ENCODE data around the gene RBFA.
"Not testable (repeated sequence)": the region's sequence is repeated elsewhere in the genome, so short reads cannot be mapped to it uniquely, and the experiment has no call there.

Gene RBFA

GRCh38 chr18:80034068-80034851, at the start of gene RBFA:
TSS of gene RBFA (plus strand) at chr18:80034434. CDS start at chr18:80034496, 62 bp downstream.
- DNase-seq = peak; percentile 99

GRCh38 chr18:79985172-79985571, 49.1 kb upstream of the RBFA start:
- no peak for DNase-seq

GRCh38 chr18:79986726-79987125, 47.5 kb upstream of the RBFA start:
- DNase-seq = no peak

GRCh38 chr18:79987566-79987965, 46.7 kb upstream of the RBFA start:
- no peak for DNase-seq

GRCh38 chr18:79988071-79988450, 46.2 kb upstream of the RBFA start:
- DNase-seq = peak; percentile 63

GRCh38 chr18:79988451-79989194, 45.6 kb upstream of the RBFA start, which contains the start of gene TXNL4A:
TSS of gene TXNL4A (minus strand) at chr18:79988563. CDS start at chr18:79988392, 171 bp downstream.
- peak; percentile 84 for DNase-seq

GRCh38 chr18:79989195-79989497, 45.1 kb upstream of the RBFA start:
- DNase-seq = no peak

- DNase-seq = no peak
Observed at GRCh38 chr18:79991494-79991893, 42.7 kb upstream of the RBFA start.

- not testable (repeated sequence) for DNase-seq
Observed at GRCh38 chr18:79999701-80000100, 34.5 kb upstream of the RBFA start.

GRCh38 chr18:80000877-80001276, 33.4 kb upstream of the RBFA start:
- DNase-seq = no peak

- DNase-seq = no peak
Observed at GRCh38 chr18:80002468-80002867, 31.8 kb upstream of the RBFA start.

- no peak for DNase-seq
Observed at GRCh38 chr18:80004600-80005342, 29.5 kb upstream of the RBFA start.

GRCh38 chr18:80006724-80007123, 27.5 kb upstream of the RBFA start:
- no peak for DNase-seq

GRCh38 chr18:80009661-80010550, 24.3 kb upstream of the RBFA start:
- DNase-seq = no peak

GRCh38 chr18:80010551-80010906, 23.7 kb upstream of the RBFA start:
- no peak for DNase-seq

- not testable (repeated sequence) for DNase-seq
Observed at GRCh38 chr18:80011496-80012137, 22.6 kb upstream of the RBFA start.

GRCh38 chr18:80012714-80013113, 21.5 kb upstream of the RBFA start:
- DNase-seq = no peak

- peak; percentile 14 for DNase-seq
Observed at GRCh38 chr18:80022613-80023012, 11.6 kb upstream of the RBFA start.

GRCh38 chr18:80023173-80023572, 11.1 kb upstream of the RBFA start:
- DNase-seq = no peak

GRCh38 chr18:80026363-80026762, 7.9 kb upstream of the RBFA start:
- no peak for DNase-seq

GRCh38 chr18:80027719-80028118, 6.5 kb upstream of the RBFA start:
- DNase-seq = not testable (repeated sequence)

GRCh38 chr18:80029690-80030089, 4.5 kb upstream of the RBFA start:
- DNase-seq = no peak

Data from CD4-positive, alpha-beta T cell treated with Interleukin-21 for 1 hour (primary cell).